Measurements from ENCODE around the gene ST6GALNAC2. TPM values are rescaled to one million over a fixed set of nuclear protein-coding genes. Genes with fewer than 3 reads are reported as not detected.

Gene ST6GALNAC2
- total RNA-seq, 2 donors from 2014 or later = 6.9 to 10.1 TPM

DNA sequence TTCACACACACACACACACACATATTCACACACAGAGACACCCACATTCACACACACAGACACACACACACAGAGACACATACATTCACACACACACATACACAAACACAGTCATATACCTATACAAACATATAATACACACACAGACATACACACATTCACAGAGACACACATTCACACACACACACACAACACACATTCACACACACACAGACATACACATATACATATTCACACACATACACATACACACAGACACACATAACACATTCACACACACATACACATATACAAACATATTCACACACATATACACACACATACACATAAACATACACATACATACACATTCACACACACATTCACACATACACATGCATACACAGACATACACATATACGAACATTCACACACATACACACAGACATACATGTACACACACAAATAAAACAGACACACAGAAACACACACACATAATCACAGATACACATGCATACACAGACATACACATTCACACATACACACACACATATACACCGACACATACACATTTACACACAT is 37.9 kb downstream of the ST6GALNAC2 start:
- Histone ChIP-seq H3K4me3 (no peak overlapping the region), H3K36me3 (replicated peaks in 1 of 2; ENCODE audit: insufficient read depth in 1 of 2, low read depth in 2 of 2) (no peaks in the 10 kb centered on the region), H3K4me1 (peaks cover 63% of the 10 kb centered on the region), H3K9me3 (no peaks in the 10 kb centered on the region), H3K27me3 (peaks cover 0 to 5% of the 10 kb centered on the region in 2 donors), H3K27ac (peak overlapping the region; percentile 15 to 66 (median 51))
- 88 to 89% methylated on average over 2 of the region's 2 CpGs for WGBS, 2 donors
- TF ChIP-seq, protein P1, sequence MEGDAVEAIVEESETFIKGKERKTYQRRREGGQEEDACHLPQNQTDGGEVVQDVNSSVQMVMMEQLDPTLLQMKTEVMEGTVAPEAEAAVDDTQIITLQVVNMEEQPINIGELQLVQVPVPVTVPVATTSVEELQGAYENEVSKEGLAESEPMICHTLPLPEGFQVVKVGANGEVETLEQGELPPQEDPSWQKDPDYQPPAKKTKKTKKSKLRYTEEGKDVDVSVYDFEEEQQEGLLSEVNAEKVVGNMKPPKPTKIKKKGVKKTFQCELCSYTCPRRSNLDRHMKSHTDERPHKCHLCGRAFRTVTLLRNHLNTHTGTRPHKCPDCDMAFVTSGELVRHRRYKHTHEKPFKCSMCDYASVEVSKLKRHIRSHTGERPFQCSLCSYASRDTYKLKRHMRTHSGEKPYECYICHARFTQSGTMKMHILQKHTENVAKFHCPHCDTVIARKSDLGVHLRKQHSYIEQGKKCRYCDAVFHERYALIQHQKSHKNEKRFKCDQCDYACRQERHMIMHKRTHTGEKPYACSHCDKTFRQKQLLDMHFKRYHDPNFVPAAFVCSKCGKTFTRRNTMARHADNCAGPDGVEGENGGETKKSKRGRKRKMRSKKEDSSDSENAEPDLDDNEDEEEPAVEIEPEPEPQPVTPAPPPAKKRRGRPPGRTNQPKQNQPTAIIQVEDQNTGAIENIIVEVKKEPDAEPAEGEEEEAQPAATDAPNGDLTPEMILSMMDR (IDR thresholded peaks at IDR 0.05) = no peak
- no peak for TF ChIP-seq POLR2A (IDR thresholded peaks at IDR 0.05)
- DNase-seq (no peak), ATAC-seq (no peak)
- intact Hi-C loops (cut with DNase I) = no loop called here

DNA sequence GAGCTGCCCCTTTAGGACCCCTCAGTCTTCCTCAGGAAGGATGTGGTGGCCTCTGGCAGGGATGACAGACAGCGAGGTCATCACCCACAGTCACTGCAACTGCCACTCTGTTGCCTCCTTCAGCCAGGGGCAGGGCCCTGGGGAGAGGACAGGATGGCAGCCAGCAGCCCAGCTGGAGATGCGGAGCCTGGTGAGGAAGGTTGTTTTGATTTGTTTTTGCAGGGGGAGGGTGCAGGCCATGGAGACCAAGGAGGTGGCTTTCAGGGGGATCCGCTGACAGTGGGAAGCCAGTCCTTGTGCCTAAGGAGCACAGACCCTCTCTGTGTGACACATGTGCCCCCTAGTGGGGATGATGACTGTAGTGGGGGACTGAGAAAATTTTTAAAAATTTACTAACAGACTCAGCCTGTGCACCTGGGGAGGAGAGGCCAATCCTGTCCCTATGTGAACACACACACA is 38.4 kb downstream of the ST6GALNAC2 start:
- intact Hi-C loops (cut with DNase I) = no loop called here
- Histone ChIP-seq H3K36me3 (replicated peaks in 1 of 2; ENCODE audit: insufficient read depth in 1 of 2, low read depth in 2 of 2) (no peaks in the 10 kb centered on the region), H3K9me3 (no peaks in the 10 kb centered on the region), H3K27me3 (peaks cover 0 to 5% of the 10 kb centered on the region in 2 donors), H3K27ac (peak overlapping the region; percentile 39 to 66 (median 52)), H3K4me1 (peaks cover 63% of the 10 kb centered on the region), H3K4me3 (no peak overlapping the region)
- ATAC-seq (peak; percentile 43), DNase-seq (peak in 3 of 4 donors; percentile 50 to 54 (median 53))
- 49 to 54% methylated on average over 2 to 3 of the region's 3 CpGs for WGBS, 2 donors
- TF ChIP-seq, protein P1 (IDR thresholded peaks at IDR 0.05) = peak; percentile 15 to 53 (median 44)
- TF ChIP-seq POLR2A (IDR thresholded peaks at IDR 0.05) = no peak

- ATAC-seq (peak; percentile 19), DNase-seq (peak in 2 of 4 donors; percentile 48 to 54)
- 17 to 18% methylated on average over 11 of the region's 11 CpGs for WGBS, 2 donors
Measured at GRCh38 chr17:76546556-76547182, 39.0 kb downstream of the ST6GALNAC2 start.

DNA sequence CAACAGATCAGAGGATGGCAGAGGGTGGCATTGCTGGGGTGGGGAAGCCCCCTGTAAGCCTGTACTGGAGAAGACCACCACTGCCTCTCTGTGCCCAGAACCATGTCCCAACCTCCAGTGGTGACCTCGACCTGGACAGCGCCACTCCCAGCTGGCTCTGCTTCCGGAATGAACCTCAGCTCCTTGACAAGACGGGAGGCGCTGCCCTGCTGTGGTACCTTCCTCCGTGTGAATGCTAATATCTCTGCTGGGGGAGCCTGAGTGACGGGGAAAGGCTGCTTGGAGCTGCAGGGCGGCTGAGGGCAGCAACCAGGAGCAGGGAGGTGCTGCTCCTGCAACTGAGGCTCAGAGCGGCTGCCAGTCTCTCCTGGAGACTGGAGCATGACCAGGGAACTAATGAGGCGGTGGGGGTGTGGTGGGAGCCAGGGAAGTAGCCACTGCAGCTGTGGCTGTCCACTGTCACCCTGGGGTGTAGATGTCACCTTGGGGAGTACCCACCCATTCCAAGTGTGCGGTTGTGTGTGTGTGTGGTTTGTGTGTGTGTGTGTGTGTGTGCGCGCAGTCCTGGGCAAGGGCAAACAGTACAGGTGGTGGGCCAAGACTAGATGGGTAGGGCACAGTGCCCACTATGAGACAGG is 39.6 kb downstream of the ST6GALNAC2 start:
- 36 to 46% methylated on average over 10 to 13 of the region's 13 CpGs for WGBS, 2 donors
- H3K27ac ChIP-seq = peak overlapping the region; percentile 39 to 66 (median 52)

More at GRCh38 chr17:76546556-76547182, 39.0 kb downstream of the ST6GALNAC2 start:
- H3K27ac ChIP-seq = peak overlapping the region; percentile 39 to 66 (median 52)
- H3K27me3 ChIP-seq = peaks cover 0 to 5% of the 10 kb centered on the region in 2 donors
- H3K9me3 ChIP-seq = no peaks in the 10 kb centered on the region
- no peaks in the 10 kb centered on the region for H3K36me3 ChIP-seq (replicated peaks in 1 of 2; ENCODE audit: insufficient read depth in 1 of 2, low read depth in 2 of 2)
- TF ChIP-seq, protein P1 (IDR thresholded peaks at IDR 0.05) = no peak
- no peak for TF ChIP-seq POLR2A (IDR thresholded peaks at IDR 0.05)
- no peak overlapping the region for H3K4me3 ChIP-seq
- intact Hi-C loops (cut with DNase I) = no loop called here
- peaks cover 61% of the 10 kb centered on the region for H3K4me1 ChIP-seq

More for the DNA sequence above, 39.6 kb downstream of the ST6GALNAC2 start:
- Histone ChIP-seq H3K4me1 (peaks cover 61% of the 10 kb centered on the region), H3K9me3 (no peaks in the 10 kb centered on the region), H3K36me3 (replicated peaks in 1 of 2; ENCODE audit: insufficient read depth in 1 of 2, low read depth in 2 of 2) (no peaks in the 10 kb centered on the region), H3K4me3 (no peak overlapping the region), H3K27me3 (peaks cover 0 to 5% of the 10 kb centered on the region in 2 donors)
- DNase-seq (no peak), ATAC-seq (peak; percentile 7)
- TF ChIP-seq, protein P1 (IDR thresholded peaks at IDR 0.05) = no peak
- no peak for TF ChIP-seq POLR2A (IDR thresholded peaks at IDR 0.05)
- intact Hi-C loops (cut with DNase I) = no loop called here
